Heart right ventricle (tissue), 16 donors: ENCODE measurements around the gene MAML2. TPM values are rescaled to one million over a fixed set of nuclear protein-coding genes. Genes with fewer than 3 reads are reported as not detected.

ENCODE experiments used
- ATAC-seq, 8 donors: fragments of 200-7000 bp; cut with Tn5 transposase; one replicate each; pipeline ENCODE4 v1.9.1; 2020; ENCODE audit warnings: mild to moderate bottlenecking in 8 of 8, moderate library complexity in 8 of 8, moderate number of reproducible peaks in 1 of 8
- DNase-seq, 2 donors: peaks; one replicate each; pipeline ENCODE4 v3.0.0-alpha.2; 2020
- H3K27ac ChIP-seq, 10 donors: fragments of 200-600 bp; sonication (generic) in 2 of 10; one replicate each; pipeline versions ENCODE4 v1.5.0 to v1.8.0; 2020 to 2022; ENCODE audit warnings: mild to moderate bottlenecking in 3 of 10
- H3K27me3 ChIP-seq, 7 donors: fragments of 200-600 bp; one replicate each; pipeline ENCODE4 v1.8.0; 2021 to 2022; ENCODE audit warnings: mild to moderate bottlenecking in 2 of 7
- H3K36me3 ChIP-seq, 9 donors: fragments of 200-600 bp; sonication (generic) in 1 of 9; one replicate each; pipeline versions ENCODE4 v1.5.0 to v1.8.0; 2020 to 2022; ENCODE audit warnings: mild to moderate bottlenecking in 2 of 9
- H3K4me1 ChIP-seq, 9 donors: fragments of 200-600 bp; sonication (generic) in 1 of 9; one replicate each; pipeline versions ENCODE4 v1.5.0 to v1.8.0; 2020 to 2022; ENCODE audit warnings: mild to moderate bottlenecking in 4 of 9
- H3K4me3 ChIP-seq, 10 donors: fragments of 200-600 bp; sonication (generic) in 2 of 10; one replicate each; pipeline versions ENCODE4 v1.5.0 to v1.8.0; 2020 to 2022; ENCODE audit warnings: mild to moderate bottlenecking in 7 of 10, moderate library complexity in 2 of 10
- H3K9me3 ChIP-seq, 11 donors: fragments of 200-600 bp in 10 of 11; sonication (generic) in 2 of 11; one replicate each; pipeline versions ENCODE4 v1.5.0 to v1.8.0; 2013 to 2022; ENCODE audit warnings: mild to moderate bottlenecking in 2 of 11, control low read depth in 1 of 11, moderate library complexity in 1 of 11
- CTCF ChIP-seq, 9 donors: fragments of 200-600 bp; sonication (generic) in 2 of 9; IDR thresholded peaks; one replicate each; pipeline versions ENCODE4 v1.5.0 to v1.8.0; 2021 to 2022; ENCODE audit warnings: antibody characterized with exemption in 9 of 9, mild to moderate bottlenecking in 5 of 9, moderate library complexity in 1 of 9
- WGBS, 2 donors: extraction: QIAGEN DNeasy Blood & Tissue Kit; methylation state at CpG; one replicate each; pipeline ENCODE4 v1.1.7; 2013; ENCODE audit warnings: inconsistent platforms in 1 of 2; 5-methylcytosine and 5-hydroxymethylcytosine counted together
- intact Hi-C, 10 donors: fragments of 100-400 bp; cut with DNase I; formaldehyde crosslinking; loops; one replicate each; pipeline versions ENCODE4 v1.11.1 to v1.14.2; 2022
- polyA plus RNA-seq, 2 donors: library from polyadenylated mRNA; stranded (reverse); fragments of 200-250 nt; gene quantifications; one replicate each; pipeline ENCODE4 v1.2.3, GENCODE V29; 2013
- total RNA-seq, 10 donors: library from RNA; stranded (reverse); fragmentation: NEBNext Ultra II Directional in 3 of 10; extraction: Animal tissue kit (Norgen Biotek cat#: 25700) in 3 of 10; gene quantifications; one replicate each; pipeline versions ENCODE4 v1.2.1 to v1.2.4, GENCODE V29; 2021 to 2023
- donor health status: Arrhythmogenic right ventricular cardiomyopathy.
- donor health status: ischemic (EF 13 %, LVEDD 7.1; RV severe dilation, severe dysfunction).
- donor health status: healthy with polysubstance abuse.
- donor health status: DM: no; HTN: yes; CAD: no.
- donor health status: DM: no; HTN: no; CAD: no.
- donor health status: ischemic (EF 25% LVEDD 6.9; RV normal size, moderate dysfunction).
- donor health status: ischemic (EF 25% LVEDD 5.7; RV mildly dilated, moderate dysfunction).
- donor health status: healthy.
- donor health status: DM: yes; HTN: yes; CAD: no.
- donor health status: Ischemic cardiomyopathy.
- donor health status: ischemic (EF 35%, LVEDD 5.7; RV mildly dilated, moderate dysfunction).
- donor health status: nonischemic (EF 11% LVEDD 7.7; RV severe dilation, severe dysfunction).
- donor health status: DM: yes; HTN: yes; CAD: no.
- donor health status: PGD.
- donor health status: ischemic (EF 29% LVEDD 5.4; RV normal size, mild dysfunction).
- donor health status: nonischemic (EF 23%, LVEDD 6.1; RV moderate dilation, normal function).

MAML2 gene
- total and polyA plus RNA-seq, 12 donors, result 1.3 to 6.1 (median 4.1) TPM

- Histone ChIP-seq H3K4me3 (no peak overlapping the region), H3K36me3 (no peaks in the 10 kb centered on the region), H3K27me3 (no peaks in the 10 kb centered on the region), H3K4me1 (peaks cover 0 to 46% (median 7%) of the 10 kb centered on the region in 9 donors), H3K9me3 (no peaks in the 10 kb centered on the region), H3K27ac (no peak overlapping the region)
- intact Hi-C loops, result no loop called here
- no peak for TF ChIP-seq CTCF (IDR thresholded peaks at IDR 0.05)
- ATAC-seq (no peak), DNase-seq (no peak)
Observed at GRCh38 chr11:96277696-96278038, 65.3 kb downstream of the MAML2 start.

- ATAC-seq (no peak), DNase-seq (no peak)
- Histone ChIP-seq H3K4me1 (peaks cover 0 to 44% (median 7%) of the 10 kb centered on the region in 9 donors), H3K9me3 (no peaks in the 10 kb centered on the region), H3K27me3 (no peaks in the 10 kb centered on the region), H3K27ac (no peak overlapping the region), H3K4me3 (no peak overlapping the region), H3K36me3 (no peaks in the 10 kb centered on the region)
- 80 to 88% methylated on average over 5 of the region's 5 CpGs for WGBS, 2 donors
- no peak for TF ChIP-seq CTCF (IDR thresholded peaks at IDR 0.05)
- intact Hi-C loops, result no loop called here
Observed at GRCh38 chr11:96276836-96277235, 66.2 kb downstream of the MAML2 start.

GRCh38 chr11:96275801-96276594, 67.0 kb downstream of the MAML2 start:
- H3K27ac ChIP-seq, result no peak overlapping the region
- intact Hi-C loops, result no loop called here
- no peak for ATAC-seq

DNA sequence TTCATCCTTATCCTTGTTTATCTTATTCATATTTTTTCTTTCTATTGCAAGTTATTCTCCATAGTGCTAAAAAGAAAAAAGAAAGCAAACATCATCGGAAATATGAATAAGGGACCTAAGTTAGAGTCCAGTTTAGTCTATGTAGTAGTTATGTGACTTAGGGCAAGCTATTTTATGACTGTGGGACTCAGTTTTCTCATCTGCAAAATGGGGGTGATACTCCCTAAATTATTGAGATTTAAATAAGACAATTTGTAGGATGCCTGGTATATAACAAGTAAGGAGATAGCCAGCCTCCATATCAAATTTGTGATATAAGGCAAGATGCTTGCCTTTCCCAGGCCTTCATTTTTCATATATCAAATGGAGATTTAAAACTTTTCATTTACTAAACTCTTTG, 69.5 kb downstream of the MAML2 start:
- no peaks in the 10 kb centered on the region for H3K9me3 ChIP-seq
- intact Hi-C loops, result no loop called here
- WGBS, 2 donors, result 92 to 94% methylated on average over 1 of the region's 1 CpG
- TF ChIP-seq CTCF (IDR thresholded peaks at IDR 0.05), result no peak
- peaks cover 0 to 26% (median 2%) of the 10 kb centered on the region in 9 donors for H3K4me1 ChIP-seq
- no peaks in the 10 kb centered on the region for H3K27me3 ChIP-seq
- H3K27ac ChIP-seq, result no peak overlapping the region
- H3K36me3 ChIP-seq, result peaks cover 0 to 3% (median 0%) of the 10 kb centered on the region in 9 donors
- H3K4me3 ChIP-seq, result no peak overlapping the region
- DNase-seq (no peak), ATAC-seq (no peak)

More at GRCh38 chr11:96275801-96276594, 67.0 kb downstream of the MAML2 start:
- no peak for DNase-seq
- 62 to 76% methylated on average over 5 of the region's 5 CpGs for WGBS, 2 donors
- no peaks in the 10 kb centered on the region for H3K36me3 ChIP-seq
- no peaks in the 10 kb centered on the region for H3K27me3 ChIP-seq
- H3K4me3 ChIP-seq, result no peak overlapping the region
- no peak for TF ChIP-seq CTCF (IDR thresholded peaks at IDR 0.05)
- no peaks in the 10 kb centered on the region for H3K9me3 ChIP-seq
- H3K4me1 ChIP-seq, result peaks cover 0 to 44% (median 7%) of the 10 kb centered on the region in 9 donors
